NCI-H2107 treated with DMSO at 0.1 percent for 48 hours (cell line): ENCODE measurements around the gene PCDHGA4.
"Not testable (repeated sequence)": the region's sequence is repeated elsewhere in the genome, so short reads cannot be mapped to it uniquely, and the experiment has no call there.

Experiments used
- DNase-seq: peaks from one replicate; lab custom pipeline; 2025; ENCODE audit not compliant: unreplicated experiment; lab: John Stamatoyannopoulos, UW

Gene PCDHGA4

DNA sequence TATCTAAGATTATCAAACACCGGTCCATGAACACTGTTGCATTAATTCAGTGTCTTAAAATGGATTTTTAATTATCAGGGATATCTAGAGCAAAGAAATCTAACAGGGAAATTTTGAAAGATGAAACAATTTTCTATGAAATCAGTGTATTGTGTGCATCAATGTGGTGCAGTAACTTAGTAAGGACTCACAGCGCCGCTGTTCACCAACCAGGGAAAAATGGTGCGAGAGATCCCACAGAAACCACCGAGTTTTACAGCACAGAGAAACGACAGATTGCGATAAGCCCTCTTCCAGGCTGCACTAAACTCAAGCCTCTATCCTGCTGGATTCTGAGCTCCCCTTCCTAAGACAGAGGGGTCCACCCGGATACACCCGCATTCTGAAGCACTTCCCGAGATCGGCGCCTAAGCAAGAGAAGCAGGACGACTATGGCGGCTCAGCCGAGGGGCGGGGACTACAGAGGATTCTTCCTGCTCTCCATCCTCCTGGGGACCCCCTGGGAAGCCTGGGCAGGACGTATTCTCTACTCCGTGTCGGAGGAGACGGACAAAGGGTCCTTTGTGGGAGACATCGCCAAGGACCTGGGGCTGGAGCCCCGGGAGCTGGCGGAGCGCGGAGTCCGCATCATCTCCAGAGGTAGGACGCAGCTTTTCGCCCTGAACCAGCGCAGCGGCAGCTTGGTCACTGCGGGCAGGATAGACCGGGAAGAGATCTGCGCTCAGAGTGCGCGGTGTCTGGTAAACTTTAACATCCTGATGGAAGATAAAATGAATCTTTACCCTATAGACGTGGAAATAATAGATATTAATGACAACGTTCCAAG is 27.9 kb downstream of the PCDHGA4 start, which contains the start of gene PCDHGA7:
Gene PCDHGA7, plus strand, starts transcription at position 274 of the 826 bp plus-strand sequence. Its CDS starts 158 bp downstream, at position 432.
- DNase-seq, result no peak

DNA sequence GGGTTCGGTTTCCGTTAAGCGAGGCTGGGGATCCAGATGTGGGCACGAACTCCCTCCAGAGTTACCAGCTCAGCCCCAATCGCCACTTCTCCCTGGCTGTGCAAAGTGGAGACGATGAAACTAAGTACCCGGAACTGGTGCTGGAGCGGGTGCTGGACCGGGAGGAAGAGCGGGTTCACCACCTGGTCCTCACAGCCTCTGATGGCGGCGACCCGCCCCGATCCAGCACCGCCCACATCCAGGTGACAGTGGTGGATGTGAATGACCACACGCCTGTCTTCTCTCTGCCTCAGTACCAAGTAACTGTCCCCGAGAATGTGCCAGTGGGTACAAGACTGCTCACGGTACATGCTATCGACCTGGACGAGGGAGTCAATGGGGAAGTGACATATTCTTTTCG is 28.5 kb downstream of the PCDHGA4 start:
- DNase-seq, result no peak

GRCh38 chr5:141384471-141385267 is 29.8 kb downstream of the PCDHGA4 start:
- DNase-seq, result no peak

GRCh38 chr5:141387557-141388311 is 32.9 kb downstream of the PCDHGA4 start, which contains the start of gene PCDHGB4:
Gene PCDHGB4, plus strand, starts transcription at chr5:141387698. Its CDS starts 187 bp downstream, at chr5:141387885.
- DNase-seq, result not testable (repeated sequence)

DNA sequence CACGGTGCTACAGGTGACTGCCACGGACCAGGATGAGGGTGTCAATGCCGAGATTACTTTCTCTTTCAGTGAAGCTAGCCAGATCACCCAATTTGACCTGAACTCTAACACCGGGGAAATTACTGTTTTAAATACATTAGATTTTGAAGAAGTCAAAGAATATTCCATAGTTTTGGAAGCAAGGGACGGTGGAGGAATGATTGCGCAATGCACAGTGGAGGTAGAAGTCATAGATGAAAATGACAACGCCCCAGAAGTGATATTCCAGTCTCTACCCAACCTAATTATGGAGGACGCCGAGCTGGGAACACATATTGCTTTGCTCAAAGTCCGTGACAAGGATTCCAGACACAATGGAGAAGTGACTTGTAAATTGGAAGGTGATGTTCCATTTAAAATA is 33.8 kb downstream of the PCDHGA4 start:
- DNase-seq, result no peak

DNA sequence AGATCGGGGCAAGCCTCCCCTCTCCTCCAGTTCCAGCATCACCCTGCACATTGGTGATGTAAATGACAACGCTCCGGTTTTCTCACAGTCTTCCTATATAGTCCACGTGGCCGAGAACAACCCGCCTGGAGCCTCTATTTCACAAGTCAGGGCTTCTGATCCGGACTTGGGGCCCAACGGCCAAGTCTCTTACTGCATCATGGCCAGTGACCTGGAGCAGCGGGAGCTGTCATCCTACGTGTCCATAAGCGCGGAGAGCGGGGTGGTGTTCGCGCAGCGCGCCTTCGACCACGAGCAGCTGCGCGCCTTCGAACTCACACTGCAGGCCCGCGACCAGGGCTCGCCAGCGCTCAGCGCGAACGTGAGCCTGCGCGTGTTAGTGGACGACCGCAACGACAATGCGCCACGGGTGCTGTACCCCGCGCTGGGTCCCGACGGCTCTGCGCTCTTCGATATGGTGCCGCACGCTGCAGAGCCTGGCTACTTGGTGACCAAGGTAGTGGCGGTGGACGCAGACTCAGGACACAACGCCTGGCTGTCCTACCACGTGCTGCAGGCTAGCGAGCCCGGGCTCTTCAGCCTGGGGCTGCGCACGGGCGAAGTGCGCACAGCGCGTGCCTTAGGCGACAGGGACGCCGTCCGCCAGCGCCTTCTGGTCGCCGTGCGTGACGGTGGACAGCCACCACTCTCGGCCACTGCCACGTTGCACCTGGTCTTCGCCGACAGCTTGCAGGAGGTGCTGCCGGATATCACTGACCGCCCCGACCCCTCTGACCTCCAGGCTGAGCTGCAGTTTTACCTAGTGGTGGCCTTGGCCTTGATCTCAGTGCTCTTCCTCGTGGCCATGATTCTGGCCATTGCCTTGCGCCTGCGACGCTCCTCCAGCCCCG is 34.6 kb downstream of the PCDHGA4 start:
- no peak for DNase-seq

- DNase-seq, result no peak
Observed at GRCh38 chr5:141392429-141393198, 37.8 kb downstream of the PCDHGA4 start, which contains the start of gene PCDHGA8. Gene PCDHGA8, plus strand, starts transcription at chr5:141392633. Its CDS starts 181 bp downstream, at chr5:141392814.

DNA sequence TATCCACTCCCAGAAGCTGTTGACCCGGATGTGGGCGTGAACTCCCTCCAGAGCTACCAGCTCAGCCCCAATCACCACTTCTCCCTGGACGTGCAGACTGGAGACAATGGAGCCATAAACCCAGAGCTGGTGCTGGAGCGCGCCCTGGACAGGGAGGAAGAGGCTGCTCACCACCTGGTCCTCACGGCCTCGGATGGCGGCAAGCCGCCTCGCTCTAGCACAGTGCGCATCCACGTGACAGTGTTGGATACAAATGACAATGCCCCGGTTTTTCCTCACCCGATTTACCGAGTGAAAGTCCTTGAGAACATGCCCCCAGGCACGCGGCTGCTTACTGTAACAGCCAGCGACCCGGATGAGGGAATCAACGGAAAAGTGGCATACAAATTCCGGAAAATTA is 38.4 kb downstream of the PCDHGA4 start:
- DNase-seq, result no peak

DNA sequence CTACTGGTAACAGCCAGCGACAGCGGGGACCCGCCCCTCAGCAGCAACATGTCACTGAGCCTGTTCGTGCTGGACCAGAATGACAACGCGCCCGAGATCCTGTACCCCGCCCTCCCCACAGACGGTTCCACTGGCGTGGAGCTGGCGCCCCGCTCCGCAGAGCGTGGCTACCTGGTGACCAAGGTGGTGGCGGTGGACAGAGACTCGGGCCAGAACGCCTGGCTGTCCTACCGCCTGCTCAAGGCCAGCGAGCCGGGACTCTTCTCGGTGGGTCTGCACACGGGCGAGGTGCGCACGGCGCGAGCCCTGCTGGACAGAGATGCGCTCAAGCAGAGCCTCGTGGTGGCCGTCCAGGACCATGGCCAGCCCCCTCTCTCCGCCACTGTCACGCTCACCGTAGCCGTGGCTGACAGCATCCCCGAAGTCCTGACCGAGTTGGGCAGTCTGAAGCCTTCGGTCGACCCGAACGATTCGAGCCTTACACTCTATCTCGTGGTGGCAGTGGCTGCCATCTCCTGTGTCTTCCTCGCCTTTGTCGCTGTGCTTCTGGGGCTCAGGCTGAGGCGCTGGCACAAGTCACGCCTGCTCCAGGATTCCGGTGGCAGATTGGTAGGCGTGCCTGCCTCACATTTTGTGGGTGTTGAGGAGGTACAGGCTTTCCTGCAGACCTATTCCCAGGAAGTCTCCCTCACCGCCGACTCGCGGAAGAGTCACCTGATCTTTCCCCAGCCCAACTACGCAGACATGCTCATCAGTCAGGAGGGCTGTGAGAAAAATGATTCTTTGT is 39.8 kb downstream of the PCDHGA4 start:
- DNase-seq, result not testable (repeated sequence)

- not testable (repeated sequence) for DNase-seq
Observed at GRCh38 chr5:141397756-141398551, 43.1 kb downstream of the PCDHGA4 start, which contains the start of gene PCDHGB5. Gene PCDHGB5, plus strand, starts transcription at chr5:141397947. Its CDS starts 181 bp downstream, at chr5:141398128.

- no peak for DNase-seq
Observed at GRCh38 chr5:141398608-141399007, 43.8 kb downstream of the PCDHGA4 start.

GRCh38 chr5:141399555-141400258 is 44.9 kb downstream of the PCDHGA4 start:
- no peak for DNase-seq

DNA sequence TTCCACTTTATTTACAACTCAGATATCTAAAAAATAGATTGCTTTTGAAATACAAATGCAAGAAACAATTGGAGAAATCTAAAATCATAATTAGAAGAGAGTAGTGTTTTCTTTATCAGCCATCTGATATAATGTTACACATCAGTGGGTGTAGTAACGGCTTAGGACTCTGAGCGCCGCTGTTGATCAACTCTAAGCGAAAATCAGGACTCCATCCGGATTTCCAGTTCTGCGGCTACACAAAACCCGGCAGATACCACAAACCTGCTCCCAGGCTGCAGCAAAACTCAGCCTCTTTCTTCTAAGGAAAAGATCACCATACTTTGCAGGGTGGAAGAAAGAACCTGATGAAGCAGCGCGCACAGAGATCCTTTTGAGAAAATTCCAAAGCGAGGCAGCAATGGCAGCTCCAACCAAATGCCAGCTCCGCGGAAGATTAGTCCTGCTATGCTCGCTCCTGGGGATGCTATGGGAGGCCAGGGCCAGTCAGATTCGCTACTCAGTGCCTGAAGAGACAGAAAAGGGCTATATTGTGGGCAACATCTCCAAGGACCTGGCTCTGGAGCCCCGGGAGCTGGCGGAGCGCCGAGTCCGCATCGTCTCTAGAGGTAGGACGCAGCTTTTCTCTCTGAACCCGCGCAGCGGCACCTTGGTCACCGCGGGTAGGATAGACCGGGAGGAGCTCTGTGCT is 47.9 kb downstream of the PCDHGA4 start, which contains the start of gene PCDHGA9:
Gene PCDHGA9, plus strand, starts transcription at position 226 of the 691 bp plus-strand sequence. Its CDS starts 175 bp downstream, at position 401.
- DNase-seq, result no peak

GRCh38 chr5:141403387-141403786 is 48.6 kb downstream of the PCDHGA4 start:
- no peak for DNase-seq
